SW 1271 (cell line): ENCODE results near the gene CCNL2.
A peak's percentile ranks its signal among the peaks of the same experiment; 100 is the strongest.
"Not testable (repeated sequence)": the region's sequence is repeated elsewhere in the genome, so short reads cannot be mapped to it uniquely, and the experiment has no call there.

Experiments
- DNase-seq, 2 experiments: peaks; one replicate each; lab custom pipeline; 2025; lab: John Stamatoyannopoulos, UW

The CCNL2 gene

DNA sequence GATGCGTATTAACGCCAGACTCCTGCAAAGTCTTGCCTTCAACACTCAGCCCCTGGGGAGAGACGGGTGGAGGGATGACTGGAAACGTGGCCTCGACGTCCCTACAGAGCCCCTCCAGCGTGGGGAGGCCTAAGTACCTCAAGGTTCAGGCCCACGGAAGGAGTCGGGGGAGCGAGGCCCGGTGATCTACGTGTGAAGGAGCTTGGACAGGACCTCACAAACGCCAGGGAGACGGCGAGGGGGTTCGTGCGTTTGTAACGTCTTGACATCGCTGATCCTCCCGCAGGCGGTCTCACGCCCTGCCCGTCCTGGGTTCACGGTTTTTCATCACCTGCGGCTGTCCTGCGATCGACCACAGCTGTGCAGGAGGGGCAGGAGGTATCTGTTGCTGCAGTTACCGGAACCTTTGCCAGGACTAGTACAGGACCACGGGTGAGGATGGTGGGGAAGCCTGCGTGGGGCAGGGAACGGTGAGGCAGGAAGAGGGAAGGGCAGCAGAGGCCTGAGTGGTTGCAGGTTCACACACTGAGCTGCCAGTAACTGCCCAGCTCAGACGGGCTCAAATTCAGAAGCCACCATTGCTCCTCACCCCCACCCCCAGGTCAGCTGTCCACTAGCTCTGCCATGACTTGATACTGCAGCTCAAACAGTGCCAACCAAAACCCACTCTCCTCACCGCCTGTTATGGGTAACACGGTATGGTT lies 889 bp upstream of the CCNL2 start:
- no peak for DNase-seq

DNA sequence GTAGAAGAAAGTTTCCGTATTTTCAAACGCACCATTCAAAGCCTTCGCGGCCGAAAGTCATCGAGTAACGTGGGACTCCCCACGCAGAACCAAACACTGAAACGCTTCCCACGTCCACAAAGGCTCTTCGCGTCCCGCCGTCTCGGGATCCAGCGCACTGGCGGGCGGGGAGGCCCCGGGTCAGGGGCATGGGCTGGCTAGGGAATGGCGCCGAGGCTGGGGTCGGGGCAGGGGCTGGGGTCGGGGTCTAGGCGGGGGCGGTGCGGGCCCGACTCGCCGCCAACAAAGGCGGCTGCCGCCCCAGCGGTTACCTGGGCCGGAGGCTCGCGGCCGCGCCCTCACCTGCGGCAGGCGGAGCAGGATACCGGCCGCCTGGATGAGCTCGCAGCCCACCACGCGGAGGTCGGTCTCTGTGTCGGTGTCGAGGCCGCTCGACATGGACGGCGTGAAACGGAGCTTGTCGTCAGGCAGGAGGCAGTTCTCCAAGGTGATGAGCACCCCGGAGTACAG lies 403 bp downstream of the CCNL2 start:
- DNase-seq, result no peak

DNA sequence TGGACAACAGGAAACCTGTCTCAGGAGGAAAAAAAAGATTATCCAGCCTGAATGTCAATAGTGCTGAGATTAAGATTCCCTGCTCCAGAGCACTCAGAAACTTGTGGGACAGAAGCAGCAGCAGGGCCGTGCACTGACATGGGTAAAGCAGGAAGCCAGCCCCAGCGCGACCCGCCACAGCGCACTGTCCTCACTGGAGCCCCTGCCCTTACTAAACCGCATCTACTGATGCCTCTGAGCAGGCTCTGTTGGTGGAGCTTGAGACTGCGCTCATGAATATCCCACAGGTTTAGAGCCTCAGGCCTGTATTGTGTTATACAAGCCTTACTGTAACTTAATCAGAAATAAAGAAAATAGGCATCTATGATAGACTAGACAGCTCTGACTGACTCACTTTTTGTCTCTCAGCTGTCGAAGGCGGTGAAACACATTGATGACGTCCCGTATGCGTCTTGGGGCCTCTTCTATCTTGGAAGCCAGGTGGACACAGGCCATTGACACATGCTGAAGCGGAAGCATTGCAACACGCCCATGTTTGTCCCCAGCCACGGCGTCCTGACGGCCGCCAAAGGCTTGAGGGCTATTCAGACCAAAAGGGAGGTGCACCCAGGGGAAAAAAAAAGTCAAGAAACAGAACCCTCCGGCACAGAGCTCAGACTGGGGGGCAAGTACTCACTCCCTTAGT lies 1.2 kb downstream of the CCNL2 start:
- no peak for DNase-seq

- no peak for DNase-seq
Observed at GRCh38 chr1:1395166-1395565, 4.0 kb downstream of the CCNL2 start.

DNA sequence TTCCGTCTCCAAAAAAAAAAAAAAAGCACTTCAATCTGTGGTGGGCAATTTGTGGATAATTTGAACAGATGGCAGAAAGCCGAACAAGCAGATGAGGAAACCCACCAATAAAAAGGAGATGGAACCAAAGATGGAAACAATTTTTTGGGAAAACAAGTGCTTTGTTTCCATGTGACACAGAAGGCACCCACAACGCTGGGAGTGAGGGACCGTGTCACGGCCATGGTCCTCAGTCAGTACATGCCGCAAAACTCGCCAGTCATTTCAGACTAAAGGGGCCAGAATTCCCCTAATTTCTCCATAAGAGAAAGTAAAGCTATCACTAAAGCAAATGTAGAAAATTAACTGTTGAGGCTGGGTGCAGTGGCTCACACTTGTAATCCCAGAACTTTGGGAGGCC lies 5.0 kb downstream of the CCNL2 start:
- no peak for DNase-seq

- DNase-seq, result no peak
Observed at GRCh38 chr1:1393428-1393827, 5.7 kb downstream of the CCNL2 start.

DNA sequence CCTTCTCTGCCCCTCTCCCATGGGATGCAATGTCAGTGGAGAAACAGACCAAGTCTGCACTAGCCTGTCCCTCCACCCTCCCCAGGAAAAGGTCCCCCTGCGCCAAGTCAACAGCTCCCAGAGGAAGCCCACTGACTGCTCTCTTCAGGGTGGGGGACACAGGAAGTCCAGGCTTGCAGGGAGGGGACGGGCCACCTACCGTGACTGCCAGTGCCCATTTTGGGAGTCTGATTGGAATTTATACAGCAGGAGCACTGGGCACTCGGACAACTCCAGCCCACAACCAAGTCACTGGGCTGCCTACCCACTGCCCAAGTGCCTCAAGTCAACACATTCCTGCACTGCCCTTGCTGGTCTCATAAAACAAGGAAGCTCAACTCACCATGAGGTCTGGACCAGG lies 6.1 kb downstream of the CCNL2 start:
- DNase-seq, result no peak

DNA sequence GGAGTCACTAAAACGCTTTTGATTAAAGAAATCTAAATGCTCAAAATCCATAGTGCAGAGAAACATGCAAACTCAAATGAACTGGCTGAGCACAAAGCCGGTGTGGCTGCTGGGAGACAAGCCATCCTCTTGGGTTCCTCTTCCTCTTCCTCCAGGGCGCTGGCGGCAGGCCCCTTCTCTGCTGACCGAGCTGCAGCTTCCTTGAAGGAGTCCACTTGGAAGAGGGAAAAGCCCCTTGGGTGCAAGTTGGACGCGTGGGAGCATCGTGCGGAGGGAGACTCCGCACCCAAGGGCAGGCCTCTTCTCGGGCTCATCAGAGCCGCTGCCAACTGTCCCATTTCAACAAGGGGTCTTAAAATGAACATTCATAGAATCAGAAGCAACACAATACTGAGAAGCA lies 7.9 kb downstream of the CCNL2 start:
- no peak for DNase-seq

DNA sequence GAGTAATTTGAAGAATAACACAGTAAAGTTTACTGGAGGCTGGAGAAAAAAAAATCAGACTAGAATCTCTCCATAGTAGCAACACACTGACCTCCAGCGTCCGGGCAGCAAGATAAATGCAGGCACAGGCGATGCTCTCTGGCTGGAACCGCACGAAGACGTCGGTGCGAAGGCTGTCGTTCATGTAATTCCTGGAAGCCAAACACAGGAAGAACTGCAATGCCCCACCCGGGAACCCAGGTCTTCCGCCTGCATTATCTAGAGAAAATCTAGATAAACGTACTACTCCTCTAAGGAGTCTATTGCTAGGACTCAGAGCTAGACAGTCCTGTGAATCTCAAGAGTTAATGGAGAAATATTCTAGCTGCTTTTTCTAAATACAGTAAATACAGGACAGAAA lies 8.5 kb downstream of the CCNL2 start:
- DNase-seq, result no peak

DNA sequence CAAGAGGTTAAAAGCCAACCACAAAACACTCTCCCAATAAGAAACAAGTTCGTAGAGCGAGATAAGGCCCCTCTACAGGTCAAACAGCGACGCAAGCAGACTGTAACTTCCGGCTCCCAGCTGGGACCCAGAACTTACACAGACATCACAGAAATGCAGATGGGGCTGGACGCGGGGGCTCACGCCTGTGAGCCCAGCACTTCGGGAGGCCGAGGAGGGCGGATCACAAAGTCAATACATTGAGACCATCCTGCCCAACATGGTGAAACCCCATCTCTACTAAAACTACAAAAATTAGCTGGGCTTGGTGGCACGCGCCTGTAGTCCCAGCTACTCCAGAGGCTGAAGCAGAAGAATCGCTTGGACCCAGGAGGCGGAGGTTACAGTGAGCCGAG lies 11.1 kb downstream of the CCNL2 start:
- no peak for DNase-seq

DNA sequence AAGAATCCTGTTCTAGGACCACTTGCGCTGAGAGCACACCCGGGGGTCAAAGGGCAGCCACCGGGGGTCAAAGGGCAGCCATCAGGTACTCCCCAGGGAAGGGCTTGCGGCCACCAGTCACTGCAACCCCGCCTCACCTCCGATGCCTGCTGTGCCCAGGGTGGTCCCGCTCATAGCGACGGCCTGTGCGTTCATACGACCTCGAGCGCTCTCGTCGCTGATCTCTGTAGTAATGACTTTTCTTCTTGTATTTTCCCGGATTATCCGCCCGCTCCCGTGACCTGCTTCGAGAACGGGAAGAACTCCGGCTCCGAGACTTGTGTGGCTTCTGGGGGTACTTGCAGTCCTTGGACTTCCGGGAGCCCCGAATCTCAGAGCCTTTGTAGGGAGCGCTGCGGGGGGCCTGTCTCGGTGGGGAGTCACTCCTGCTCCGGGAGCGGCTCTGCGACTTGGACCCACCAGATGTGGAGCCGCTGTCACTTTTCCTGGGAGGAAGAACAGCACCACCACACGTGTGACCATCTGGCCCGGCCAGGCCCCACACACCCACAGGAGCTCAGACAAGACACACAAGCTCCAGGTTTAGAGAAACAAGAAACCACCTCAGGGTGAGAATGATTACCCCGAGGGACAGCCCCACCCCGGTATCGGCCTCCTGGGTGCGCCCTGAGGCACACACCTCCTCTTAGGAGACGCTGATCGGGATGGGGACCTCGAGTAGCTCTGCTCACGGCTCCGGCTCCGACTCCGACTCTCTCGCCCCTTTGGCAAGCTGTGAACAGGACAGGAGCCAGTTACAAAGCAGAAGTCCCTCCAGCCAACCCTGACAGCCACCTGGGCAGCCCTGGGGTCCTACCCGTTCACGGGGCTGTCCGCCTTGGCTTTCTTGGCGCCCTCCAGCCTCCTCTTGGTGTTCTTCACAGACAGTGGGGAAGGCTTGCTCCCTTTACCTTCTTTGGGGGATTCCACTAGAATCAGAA lies 11.7 kb downstream of the CCNL2 start:
- DNase-seq, result no peak

GRCh38 chr1:1385931-1386330 lies 13.2 kb downstream of the CCNL2 start:
- no peak for DNase-seq

DNA sequence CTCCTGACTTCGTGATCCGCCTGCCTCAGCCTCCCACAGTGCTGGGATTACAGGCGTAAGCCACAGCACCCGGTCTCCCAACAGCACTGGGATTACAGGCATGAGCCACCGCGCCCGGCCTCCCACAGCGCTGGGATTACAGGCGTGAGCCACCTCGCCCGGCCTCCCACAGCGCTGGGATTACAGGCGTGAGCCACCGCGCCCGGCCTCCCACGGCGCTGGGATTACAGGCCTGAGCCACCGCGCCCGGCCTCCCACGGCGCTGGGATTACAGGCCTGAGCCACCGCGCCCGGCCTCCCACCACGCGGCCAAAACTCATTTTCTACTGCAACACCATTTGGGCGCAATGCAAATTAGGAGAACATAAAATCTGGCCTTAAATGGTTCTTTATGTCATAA lies 13.8 kb downstream of the CCNL2 start:
- not testable (repeated sequence) for DNase-seq

GRCh38 chr1:1381294-1381693 lies 17.8 kb downstream of the CCNL2 start:
- no peak for DNase-seq

GRCh38 chr1:1380860-1381259 lies 18.3 kb downstream of the CCNL2 start:
- no peak for DNase-seq

GRCh38 chr1:1377540-1378205 lies 21.5 kb downstream of the CCNL2 start:
- DNase-seq, result no peak

DNA sequence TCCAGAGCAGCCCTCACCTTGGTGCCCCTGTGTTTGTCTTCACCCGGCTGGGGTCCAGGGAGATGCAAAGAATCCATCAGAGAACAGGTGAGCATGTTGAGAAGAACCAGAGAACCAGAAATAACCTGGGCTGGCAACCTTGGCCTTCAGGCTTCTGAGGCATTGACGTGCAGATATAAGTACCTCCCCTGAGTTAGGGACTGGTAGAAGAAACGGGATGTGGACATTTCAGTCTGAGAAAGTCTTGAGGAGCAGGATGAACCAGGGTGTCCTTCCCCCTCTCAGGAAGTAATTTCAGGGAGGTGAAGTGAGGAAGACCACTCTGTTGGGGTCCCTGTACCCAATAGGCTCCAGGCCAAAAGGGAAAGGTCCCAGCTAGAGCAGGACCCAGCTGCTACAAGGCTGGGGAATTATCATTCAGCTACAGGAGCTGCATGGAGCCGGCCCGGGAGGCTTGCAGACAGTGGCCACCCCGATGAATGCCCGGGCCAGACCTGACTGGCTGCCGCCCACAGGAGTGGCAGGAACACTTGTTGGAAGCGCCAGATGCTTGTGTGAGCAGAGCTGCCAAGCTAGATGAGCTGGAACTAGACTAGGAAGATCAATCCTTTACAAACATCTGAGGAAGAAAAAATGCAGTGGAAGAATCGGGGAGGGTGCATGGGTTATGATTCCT lies 22.4 kb downstream of the CCNL2 start:
- DNase-seq, result no peak

DNA sequence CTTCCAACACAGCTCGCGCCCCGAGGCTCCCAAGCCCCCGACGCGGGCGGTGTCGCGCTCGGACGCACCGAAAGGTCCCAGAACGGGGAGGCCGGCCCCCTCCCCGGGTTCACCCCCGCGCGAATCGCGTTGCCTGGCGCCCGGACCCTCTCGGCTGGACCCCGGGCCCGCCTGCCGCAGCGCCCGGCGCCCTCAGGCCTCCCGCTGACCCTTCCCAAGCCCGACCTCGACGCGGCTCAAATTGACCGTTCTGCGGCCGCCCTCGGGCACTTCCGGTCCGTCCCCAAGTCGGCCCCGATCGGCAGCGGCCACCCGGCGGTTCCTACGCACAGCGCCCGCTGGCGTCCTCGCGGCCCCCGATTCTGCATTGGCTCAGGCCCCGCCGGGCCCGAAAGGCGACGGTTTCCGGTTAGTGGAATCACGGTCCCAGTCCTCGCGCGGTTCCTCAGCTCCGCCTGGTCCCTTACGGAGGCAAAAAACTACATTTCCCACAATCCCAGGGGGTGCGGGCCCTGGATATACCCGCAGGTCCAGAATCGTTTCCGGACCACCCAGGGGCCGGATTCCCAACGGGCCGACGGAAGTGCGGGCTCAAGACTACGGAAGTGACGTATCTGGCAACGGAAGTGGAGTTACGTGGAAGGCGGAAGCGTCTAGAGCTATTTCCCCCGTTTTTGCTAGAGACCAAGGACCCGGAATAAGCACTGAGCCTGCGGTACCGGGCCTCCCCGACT lies 24.0 kb downstream of the CCNL2 start, which contains the start of gene AURKAIP1:
AURKAIP1 (minus strand) TSS at position 279 of the 734 bp plus-strand sequence. CDS start 451 bp downstream, outside the sequence.
- DNase-seq, result peak; percentile 94 to 95

- no peak for DNase-seq
Observed at GRCh38 chr1:1374589-1374928, 24.6 kb downstream of the CCNL2 start.

DNA sequence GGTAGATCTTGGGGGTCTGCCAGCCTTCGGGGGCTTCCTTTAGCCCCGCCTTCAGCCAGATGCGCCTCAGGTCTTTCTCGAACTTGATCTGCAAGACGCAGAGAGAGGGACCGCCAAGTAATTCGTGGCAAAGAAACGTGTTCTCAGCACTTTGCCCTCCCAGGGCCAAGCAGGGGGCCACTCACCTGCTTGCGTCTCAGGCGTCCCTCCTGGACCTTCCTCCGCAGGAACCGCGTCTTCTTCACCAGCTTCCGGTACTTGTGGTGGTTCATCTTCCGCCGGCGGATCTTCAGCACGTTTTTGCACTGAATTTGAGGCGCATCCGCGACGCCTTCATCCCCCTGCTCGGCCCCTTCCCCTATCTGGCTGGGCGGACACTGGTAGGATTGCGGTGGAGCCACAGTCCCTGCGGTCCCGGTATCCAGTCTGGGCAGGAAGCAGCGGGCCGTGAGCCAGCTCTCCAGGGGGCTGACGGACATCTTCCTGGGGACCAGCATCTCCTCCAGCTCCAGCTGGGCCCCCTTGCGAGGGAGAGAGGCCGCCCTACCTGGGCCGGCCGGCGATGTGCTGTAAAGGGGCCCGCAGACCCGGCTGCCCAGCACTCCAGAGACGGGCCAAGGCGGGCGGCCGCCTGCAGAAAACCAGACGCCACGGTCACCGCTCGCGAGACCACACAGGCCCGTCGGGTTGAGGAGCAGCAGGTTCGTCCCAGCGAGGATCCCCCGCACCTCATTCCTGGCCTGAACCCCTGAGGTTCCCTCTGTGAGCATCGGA lies 25.1 kb downstream of the CCNL2 start:
- no peak for DNase-seq
